GM12878 (cell line): ENCODE results near the gene SFT2D3.

Experiments
- BCL11A ChIP-seq: IDR thresholded peaks from 2 replicates; pipeline ENCODE4 v1.6.1; 2011; ENCODE audit warnings: low read depth, low read length
- CTCF ChIP-seq, 3 experiments: IDR thresholded peaks in 2 of 3; conservative IDR thresholded peaks in 1 of 3; 2 replicates each; pipeline ENCODE4 v1.5.1; 2011; ENCODE audit warnings: low read depth in 3 of 3, low read length in 3 of 3, mild to moderate bottlenecking in 3 of 3, control low read depth in 2 of 3, moderate library complexity in 2 of 3, inconsistent platforms in 1 of 3, mixed read lengths in 1 of 3; ENCODE audit not compliant: control insufficient read depth in 2 of 3, insufficient read depth in 1 of 3; ENCODE audit errors: extremely low read depth in 1 of 3
- HCFC1 ChIP-seq: fragments of 150-350 bp; IDR thresholded peaks from 2 replicates; pipeline ENCODE4 v1.6.1; 2014; ENCODE audit warnings: low read length
- HDAC2 ChIP-seq: fragments of 200-600 bp; sonication (generic); IDR thresholded peaks from 2 replicates; pipeline ENCODE4 v1.6.1; 2017
- MEF2A ChIP-seq: IDR thresholded peaks from 2 replicates; pipeline ENCODE4 v1.6.1; 2011; ENCODE audit warnings: low read depth, mild to moderate bottlenecking, low read length, moderate library complexity; ENCODE audit not compliant: insufficient read depth
- MXI1 ChIP-seq: fragments of 150-350 bp; IDR thresholded peaks from 2 replicates; pipeline ENCODE4 v1.6.1; 2011; ENCODE audit warnings: low read depth, mild to moderate bottlenecking, inconsistent platforms, low read length, improper control_type of control experiment
- NFIC ChIP-seq: IDR thresholded peaks from 2 replicates; pipeline ENCODE4 v1.6.1; 2012; ENCODE audit warnings: low read depth, mild to moderate bottlenecking, inconsistent platforms, low read length, moderate library complexity
- NR2C2 ChIP-seq: IDR thresholded peaks from 2 replicates; pipeline ENCODE4 v1.6.1; 2011; ENCODE audit warnings: borderline replicate concordance, low read depth; ENCODE audit not compliant: control insufficient read depth, insufficient read length
- POLR2A ChIP-seq: IDR thresholded peaks from 2 replicates; pipeline ENCODE4 v1.6.1; 2011; ENCODE audit warnings: low read depth, mild to moderate bottlenecking, low read length
- USF1 ChIP-seq: IDR thresholded peaks from 2 replicates; pipeline ENCODE4 v1.6.1; 2011; ENCODE audit warnings: borderline replicate concordance, low read depth, mild to moderate bottlenecking, moderate library complexity, mixed read lengths, low read length; ENCODE audit not compliant: insufficient read depth; ENCODE audit errors: extremely low read length
- YY1 ChIP-seq: IDR thresholded peaks from 2 replicates; pipeline ENCODE4 v1.6.1; 2011; ENCODE audit warnings: low read depth, mild to moderate bottlenecking, low read length
- ZNF274 ChIP-seq: IDR thresholded peaks from one replicate; pipeline ENCODE4 v1.8.0; 2011; ENCODE audit not compliant: insufficient read length, insufficient read depth
- ZZZ3 ChIP-seq: IDR thresholded peaks from 2 replicates; pipeline ENCODE4 v1.6.1; 2011; ENCODE audit warnings: low read depth; ENCODE audit not compliant: control insufficient read depth, insufficient read length

- TF ChIP-seq POLR2A (no peak), YY1 (no peak), ZNF274 (no peak), ZZZ3 (no peak), CTCF (IDR thresholded peaks at IDR 0.05 in 2 of 3, conservative IDR thresholded peaks at IDR 0.05 in 1 of 3; ENCODE audit: control insufficient read depth in 2 of 3, extremely low read depth in 1 of 3, insufficient read depth in 1 of 3, low read depth in 3 of 3, low read length in 3 of 3) (no peak), HCFC1 (no peak), MEF2A (no peak), BCL11A (no peak), NFIC (no peak), MXI1 (no peak), HDAC2 (no peak), USF1 (no peak), NR2C2 (no peak)
Observed at GRCh38 chr2:127739800-127740199, 38.5 kb downstream of the SFT2D3 start.
